Measurements from ENCODE around the gene RPS6KB2.

GRCh38 chr11:67482275-67482826 lies 54.1 kb downstream of the RPS6KB2 start:
- TF ChIP-seq CTCF (IDR thresholded peaks at IDR 0.05; ENCODE audit: low read length), result no peak
- no peak for TF ChIP-seq EZH2 (optimal IDR thresholded peaks at IDR 0.05; ENCODE audit: low read depth, low read length)
- no peak for TF ChIP-seq EZH2phosphoT487 (IDR thresholded peaks at IDR 0.05; ENCODE audit: low read length)
